GM21390 (cell line): ENCODE results near the gene FERMT2.
"Not testable (repeated sequence)": the region's sequence is repeated elsewhere in the genome, so short reads cannot be mapped to it uniquely, and the experiment has no call there.

Experiments used
- ATAC-seq: cut with Tn5 transposase; IDR thresholded peaks from one replicate; pipeline ENCODE4 v1.9.1; 2021; ENCODE audit not compliant: unreplicated experiment

FERMT2 gene

DNA sequence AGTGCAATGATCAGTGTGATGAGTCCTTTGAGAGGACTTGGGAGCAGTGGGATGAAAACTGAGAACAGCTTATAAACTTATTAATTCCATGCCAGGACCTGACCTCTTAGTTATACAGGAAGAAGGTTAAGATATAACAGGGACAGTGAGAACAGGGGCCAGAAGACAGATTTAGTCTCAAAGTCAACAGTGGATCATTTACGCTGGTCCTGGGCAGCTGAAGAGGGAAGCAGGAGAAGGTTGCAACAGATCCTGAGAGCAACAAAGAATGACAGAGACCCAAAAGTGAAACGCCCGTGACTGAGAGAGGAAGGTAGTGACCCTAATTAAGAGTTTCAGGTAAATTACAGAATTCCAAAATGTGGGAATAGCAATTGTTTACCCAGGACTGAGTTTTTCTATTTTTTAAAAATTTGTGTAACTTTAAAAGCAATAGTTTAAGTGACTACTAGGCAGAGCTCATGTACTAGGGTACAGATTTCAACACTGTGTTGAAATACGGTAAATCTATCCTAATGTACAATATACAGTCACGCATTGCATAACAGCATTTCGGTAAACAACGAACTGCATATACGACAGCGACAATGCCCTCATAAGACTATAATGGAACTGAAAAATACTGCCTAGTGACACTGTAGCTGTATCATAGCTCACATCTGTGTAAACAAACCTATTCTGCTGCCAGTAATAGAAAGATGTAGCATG, 81.8 kb downstream of the FERMT2 start:
- no peak for ATAC-seq

DNA sequence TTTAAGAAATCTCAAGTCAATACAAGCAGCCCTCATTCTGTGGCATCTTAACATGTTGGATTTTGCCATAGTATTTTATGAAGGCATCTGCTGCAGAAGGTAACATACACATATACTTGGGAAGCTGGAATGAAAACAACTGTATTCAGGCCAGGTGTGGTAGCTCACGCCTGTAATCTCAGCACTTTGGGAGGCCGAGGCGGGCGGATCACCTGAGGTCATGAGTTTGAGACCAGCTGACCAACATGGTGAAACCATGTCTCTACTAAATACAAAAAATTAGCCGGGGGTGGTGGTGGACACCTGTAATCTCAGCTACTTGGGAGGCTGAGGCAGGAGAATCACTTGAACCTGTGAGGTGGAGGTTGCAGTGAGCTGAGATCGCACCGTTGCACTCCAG, 86.0 kb downstream of the FERMT2 start:
- ATAC-seq = not testable (repeated sequence)

DNA sequence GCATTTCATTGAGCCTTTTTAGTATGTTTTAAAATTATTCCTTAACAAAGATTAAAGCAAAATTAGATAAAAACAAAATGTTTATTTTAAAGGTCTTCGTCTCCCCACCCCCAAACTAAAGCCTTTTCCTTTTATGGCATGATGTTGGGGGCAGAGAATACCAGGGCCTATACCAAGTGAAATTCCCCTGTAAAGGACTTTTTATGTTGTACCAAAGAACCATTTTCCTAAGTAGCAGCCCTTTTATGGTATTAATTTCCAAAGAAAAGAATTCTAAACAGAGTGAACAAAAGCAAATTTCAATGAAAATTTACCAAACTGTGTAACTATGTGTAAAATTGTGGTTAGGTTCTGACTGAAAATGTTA, 87.5 kb downstream of the FERMT2 start:
- no peak for ATAC-seq

DNA sequence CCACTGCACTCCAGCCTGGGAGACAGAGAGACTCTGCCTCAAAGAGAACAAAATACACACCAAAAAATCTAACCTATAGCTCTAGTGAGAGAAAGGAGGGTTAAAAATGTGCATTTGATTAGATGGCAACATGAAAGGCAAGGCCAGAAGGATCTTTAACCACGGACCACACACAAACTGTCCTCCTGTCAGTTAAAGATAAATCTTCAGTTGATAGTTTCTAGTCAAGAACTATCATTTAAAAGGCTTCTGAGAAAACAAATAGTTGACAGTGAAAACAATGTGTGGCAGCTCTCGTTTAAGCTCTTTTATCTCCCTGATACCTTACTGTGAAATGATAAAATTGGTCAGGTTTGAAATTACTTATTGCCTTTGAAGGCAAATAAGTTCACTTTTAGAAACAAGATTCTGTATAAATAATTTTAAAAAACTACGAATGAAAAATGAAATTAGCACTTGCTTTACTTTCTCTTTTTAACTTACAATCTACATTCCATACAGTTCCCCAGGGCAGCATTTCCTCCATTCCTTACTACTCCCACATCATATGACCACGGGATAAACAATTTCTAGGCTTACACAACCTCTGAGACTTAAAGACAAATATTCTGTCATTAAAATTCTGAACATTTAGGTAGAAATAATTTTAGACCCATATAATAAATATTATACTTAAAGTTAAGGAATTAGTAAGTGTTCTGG, 88.1 kb downstream of the FERMT2 start:
- no peak for ATAC-seq

DNA sequence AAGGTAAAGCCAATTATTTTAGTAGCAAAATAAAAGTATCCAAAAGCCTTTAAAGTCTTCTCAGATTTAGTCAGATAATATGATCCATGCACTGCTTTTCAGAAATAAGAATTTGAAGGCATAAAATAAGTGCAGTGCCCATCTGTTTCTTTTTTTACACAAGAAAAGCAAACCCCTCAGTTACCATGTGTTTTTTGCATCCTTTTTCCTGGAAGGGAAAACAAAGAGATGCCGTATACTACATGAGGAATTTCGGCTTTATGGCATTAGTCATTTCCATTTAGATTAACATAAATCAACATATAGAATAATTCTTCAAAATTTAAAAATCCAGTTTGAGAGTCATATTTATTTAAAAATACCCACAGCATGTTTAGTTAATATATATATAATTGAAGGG, 89.4 kb downstream of the FERMT2 start:
- no peak for ATAC-seq

DNA sequence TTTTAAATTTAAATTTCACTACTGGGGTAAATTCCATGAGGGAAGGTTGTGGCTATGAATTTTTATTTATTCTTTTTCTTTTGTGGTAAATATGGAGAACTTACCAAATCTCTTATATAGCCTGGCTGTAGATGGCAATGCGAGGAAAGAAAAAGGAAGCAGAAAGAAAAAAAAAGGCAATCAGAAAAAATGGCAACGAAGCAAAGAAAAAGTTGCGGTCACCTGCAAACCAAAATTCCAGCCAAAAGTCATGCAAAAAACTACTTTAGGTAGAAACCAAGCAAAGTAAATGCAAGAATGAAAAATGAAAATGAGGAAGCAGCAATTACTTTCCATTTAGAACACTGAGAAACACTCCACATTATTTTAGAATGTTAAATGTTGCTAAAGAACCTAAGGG, 89.9 kb downstream of the FERMT2 start:
- no peak for ATAC-seq

DNA sequence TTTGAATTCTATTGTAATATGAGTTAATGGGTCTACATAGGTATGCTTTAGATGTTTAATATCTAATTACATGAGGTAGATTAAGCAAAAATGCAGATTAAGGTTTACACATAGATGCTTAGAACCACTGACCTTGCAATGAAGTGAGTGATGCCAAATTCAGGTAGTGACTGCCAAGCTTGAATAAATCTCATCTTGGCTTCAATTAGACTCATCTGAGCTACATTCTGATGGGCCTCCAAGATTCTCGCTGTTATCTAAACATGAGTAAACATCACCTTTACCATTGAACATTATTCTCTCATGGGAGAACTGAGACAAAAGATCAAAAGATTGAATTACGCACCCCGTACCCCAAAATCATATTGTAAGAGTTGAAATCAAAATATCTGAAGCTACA, 90.6 kb downstream of the FERMT2 start:
- ATAC-seq = no peak

DNA sequence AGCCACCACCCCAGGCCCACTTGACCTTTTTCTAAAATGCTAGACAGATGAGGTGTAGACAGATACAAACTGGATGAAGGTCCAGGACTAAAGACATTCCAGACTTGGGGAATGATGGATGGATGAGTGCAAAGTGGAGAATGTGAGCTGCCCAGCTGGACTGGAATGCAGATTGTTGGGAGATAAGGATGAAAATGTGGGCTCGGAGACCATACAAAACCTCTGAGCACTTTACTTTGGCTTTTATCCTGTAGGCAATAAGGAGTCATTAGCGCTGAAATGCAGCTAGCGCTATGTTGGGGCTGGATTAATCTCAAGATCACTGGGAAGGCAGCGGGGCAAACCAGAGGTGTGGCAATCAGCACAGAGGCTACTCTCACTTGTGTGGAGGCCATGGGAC, 94.7 kb downstream of the FERMT2 start:
- ATAC-seq = no peak

DNA sequence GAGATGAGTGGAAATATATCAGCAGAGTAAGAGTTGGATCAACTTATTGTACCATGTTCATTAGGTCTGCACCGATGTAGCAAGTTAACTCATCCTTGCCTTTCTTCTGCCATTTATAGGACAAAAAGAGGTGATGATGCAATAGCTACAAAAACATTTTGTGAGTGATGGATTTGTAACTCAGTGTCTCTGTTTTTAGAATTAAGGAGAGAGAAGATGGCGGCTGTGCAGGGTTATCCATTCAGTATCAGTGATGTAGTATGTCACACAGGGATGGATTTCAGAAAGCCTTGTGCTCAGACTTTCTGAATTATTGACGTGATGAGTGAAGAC, 97.4 kb downstream of the FERMT2 start:
- ATAC-seq = no peak

DNA sequence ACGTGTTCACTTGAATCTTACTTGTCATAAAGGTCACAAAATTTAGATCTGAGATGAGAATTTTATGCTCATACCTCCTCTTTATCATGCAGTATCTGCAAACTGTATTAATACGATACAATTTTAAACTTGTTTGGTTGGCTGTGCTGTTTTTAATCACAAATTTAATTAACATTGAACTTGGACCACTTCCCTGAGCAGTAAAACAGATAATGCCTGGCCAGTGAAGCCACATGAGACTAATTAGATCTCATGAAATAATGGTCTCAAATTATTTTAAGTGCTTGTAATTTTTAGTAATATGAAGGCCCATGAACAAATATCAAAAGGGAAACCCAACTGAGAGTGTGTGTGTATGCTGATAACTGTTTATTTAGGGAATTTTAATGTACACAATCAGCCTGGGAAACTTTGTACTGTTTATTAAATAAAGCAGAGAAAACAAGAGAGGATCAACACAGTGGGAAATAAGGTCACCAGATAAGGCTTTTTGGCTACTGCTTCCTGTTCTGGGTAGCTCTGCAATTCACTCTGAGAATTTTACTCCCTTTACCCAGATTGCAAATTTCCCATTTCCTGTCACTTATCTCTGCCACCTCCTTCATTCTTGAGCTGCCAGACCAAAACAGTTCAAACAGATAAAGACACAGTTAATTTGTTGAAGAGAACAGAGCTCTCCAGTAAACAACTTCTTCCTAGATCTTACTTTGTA, 97.9 kb downstream of the FERMT2 start:
- ATAC-seq = no peak

DNA sequence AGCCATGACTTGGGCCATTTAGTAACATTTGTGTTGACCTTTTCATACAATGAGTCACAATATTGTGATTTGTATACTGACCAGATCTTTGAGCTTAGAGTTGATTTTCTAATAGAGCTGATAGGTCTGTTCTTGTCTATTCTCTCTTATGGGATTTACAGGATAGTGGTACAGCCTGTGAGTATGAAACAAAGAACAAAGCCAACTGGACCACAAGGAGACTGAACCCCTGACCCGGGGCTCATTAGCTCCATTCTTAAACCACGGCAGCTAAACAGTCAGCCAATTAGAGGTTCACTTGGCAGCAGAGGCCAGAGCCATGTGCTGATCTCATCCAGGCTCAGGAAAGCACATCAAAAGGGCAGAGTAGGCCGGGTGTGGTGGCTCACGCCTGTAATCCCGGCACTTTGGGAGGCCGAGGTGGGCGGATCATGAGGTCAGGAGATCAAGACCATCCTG, 100.4 kb downstream of the FERMT2 start:
- ATAC-seq = no peak

DNA sequence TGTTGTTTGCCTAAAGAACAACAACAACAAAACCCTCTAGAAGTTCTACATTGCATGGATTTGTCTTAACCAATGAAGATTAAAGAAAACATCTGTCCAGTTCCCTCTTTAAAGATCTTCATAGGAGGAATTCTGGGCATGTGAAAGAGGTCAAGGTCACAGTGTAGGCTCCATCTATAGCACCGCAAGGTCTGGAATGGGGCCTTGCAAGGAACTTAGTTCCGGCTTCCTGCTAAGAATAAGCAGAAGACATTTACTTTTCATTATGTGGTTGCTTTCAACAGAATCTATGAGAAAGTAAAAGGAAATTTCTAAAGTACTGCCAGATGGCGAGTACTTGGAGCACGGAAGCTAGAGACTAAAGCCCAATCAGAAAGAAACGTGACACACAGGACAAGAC, 102.2 kb downstream of the FERMT2 start:
- no peak for ATAC-seq

DNA sequence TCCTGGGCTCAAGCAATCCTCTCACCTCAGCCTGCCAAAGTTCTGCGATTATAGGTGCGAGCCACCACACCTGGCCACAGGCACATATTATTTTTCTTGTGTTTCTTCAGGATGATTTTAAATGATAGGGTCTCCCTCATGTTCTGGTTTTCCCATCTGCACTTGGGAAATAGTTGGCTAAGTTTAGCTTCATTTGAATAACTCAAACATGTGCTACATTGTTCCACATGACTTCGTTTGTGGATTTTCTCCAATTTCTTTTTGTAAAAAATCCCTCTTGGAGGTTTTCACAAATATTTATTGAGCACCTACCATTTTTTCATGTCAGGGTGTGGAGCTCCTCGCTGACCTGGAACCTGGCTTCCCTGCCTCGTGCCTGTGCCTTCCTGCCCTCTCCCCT, 104.3 kb downstream of the FERMT2 start:
- ATAC-seq = no peak

DNA sequence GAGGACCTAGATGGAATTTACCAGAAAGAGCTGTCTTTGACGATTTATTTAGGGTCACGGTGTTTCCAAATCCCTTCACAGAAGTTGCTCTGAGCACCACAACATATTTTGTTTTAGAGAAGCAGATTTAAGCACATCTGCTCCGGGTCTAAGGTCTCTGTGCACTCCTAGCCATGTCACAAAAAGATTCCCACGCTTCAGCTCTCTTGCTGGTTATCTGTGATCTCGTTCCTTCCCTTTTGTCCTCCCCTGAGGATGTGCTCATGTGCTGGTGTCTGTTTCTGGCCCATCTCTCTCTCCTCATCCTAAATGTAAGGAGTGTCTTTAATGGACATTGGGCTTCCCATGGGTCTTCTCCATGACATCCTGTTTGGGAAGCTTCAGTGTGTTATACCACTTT, 105.8 kb downstream of the FERMT2 start:
- no peak for ATAC-seq

DNA sequence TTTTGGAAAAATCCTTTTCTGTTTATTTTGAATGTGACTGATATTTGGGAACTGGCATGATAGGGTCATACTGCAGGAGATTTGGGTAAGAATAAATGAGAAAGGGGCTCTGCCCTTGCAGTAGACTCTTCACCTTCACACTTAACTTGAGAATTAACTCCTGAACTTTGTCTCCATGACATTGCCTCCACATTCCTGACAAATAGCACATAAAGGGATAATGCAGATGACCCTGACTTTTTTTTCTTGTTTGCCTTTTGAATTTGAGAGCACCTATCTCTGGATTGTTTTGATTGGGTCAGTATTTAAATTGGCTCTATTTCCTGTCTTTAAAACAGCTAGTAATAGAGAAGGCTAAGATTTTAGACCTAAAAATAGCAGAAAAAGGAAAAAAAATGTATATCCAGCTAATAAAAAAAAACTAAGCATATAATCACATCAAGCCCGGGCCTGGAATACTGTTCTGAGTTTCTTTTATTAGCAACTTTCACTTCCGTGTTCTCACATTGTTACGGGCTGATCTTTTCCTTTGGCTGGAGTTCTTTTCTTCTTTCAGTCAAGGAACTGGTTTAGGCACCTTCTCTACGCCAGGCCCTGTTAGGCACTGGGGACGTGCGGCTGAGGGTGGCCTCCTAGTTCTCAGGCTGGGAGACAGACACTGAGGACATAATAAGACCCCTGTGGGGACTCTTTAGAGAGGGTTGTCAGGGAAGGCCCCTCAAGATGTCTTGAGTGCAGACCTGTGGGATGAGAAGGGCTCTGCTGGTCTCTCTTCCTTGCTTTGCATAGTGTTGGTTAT, 106.4 kb downstream of the FERMT2 start:
- no peak for ATAC-seq

DNA sequence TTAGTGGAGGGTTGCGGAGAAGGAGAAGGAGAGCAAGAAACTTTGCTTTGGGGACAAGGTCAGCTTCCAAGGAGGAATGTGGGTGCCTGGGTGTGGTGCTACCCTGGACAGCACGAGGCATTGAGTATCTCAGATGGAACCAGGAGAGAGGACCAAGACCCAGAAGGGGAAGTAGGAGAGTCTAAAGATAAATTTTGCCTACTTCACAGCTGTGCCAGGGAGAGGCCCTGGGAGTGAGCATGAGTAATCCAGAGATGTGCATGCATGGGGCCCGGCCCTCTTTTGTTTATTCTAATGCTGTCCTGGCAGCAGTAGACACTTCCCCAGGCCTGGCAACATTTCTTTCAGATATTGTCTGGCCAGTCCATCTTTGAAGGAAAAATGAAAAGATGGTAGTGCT, 110.0 kb downstream of the FERMT2 start:
- ATAC-seq = no peak

DNA sequence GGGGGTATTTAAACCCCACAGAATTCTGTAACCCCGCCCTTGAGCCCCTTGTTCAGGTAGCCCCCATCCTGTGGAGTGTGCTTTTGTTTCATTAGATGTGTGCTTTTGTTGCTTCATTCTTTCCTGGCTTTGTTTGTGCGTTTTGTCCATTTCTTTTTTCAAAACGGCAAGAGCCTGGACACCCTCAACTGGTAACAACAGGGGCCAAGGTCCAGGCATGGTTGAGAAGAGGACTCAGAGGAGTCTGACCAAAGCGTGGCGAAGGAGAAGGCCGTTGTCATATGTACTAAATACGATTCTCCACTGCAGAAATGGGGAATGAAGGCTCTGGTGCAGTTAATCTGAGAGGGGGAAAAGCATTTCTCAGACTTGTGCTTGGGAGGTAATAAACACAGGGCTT, 113.4 kb downstream of the FERMT2 start:
- ATAC-seq = no peak

DNA sequence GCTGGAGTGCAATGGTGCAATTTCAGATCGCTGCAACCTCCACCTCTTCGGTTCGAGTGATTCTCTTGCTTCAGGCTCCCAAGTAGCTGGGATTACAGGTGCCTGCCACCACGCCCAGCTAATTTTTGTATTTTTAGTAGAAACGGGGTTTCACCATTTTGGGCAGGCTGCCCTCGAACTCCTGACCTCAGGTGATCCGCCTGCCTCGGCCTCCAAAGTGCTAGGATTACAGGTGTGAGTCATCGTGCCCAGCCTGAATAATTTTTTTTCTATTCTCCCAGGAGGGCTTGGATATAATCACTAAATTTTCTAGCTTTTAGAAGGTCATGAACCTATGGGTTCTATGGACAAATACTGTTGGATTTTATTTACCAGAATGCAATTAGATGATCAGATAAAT, 114.8 kb downstream of the FERMT2 start:
- no peak for ATAC-seq

DNA sequence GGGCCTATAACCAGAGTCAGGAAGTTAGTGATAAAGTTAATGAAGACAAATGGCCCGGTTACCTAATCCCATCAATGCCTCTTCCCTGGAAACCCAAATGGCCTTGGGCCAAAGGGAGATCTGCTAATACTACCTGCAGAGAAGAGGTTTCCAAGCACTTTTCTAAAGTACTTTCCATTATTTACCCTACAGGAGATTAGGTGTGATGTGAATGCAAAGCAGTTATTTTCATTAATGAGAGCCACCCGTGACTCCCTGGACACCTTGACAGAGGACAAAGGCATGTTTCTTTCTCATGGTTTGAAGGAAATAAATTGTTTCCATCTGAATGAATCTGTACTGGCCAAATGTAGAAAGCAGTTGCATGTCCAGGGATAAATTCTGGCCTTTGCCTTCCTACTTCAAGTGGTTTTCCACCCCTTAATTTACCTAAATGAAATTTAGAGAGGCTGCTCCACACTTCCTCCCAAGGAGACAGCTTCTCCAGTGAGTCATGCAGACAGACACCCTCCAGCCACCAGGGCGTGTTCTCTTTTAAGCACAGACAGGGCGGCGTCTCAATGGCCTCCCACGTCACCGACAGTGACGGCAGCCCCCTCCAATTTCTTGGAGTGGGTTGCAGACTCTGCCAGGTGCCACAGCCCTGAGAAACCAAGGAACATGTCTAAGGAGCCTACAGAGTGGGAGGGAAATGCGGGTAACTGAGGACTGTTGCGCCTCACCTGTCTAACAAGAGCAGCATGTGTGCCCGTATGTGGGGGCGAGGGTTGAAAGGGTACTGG, 115.5 kb downstream of the FERMT2 start:
- no peak for ATAC-seq

DNA sequence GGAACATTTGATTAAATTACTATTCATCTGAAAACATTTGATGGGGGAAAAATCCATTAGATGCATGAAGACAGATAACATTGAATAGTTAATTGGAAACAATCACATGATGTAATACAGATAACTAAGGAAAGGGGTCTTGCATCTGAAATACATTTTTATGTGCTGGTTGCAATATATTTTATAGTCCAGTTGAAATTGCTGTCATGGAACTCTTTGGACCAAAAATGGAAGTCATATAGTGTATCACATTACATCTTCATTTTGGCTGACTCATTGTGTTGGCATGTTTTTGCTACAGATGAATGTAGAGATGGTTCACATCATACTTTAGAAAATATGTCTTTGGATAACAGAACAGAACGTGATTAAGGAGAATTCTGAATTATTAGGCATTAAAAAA, 116.4 kb downstream of the FERMT2 start:
- no peak for ATAC-seq

DNA sequence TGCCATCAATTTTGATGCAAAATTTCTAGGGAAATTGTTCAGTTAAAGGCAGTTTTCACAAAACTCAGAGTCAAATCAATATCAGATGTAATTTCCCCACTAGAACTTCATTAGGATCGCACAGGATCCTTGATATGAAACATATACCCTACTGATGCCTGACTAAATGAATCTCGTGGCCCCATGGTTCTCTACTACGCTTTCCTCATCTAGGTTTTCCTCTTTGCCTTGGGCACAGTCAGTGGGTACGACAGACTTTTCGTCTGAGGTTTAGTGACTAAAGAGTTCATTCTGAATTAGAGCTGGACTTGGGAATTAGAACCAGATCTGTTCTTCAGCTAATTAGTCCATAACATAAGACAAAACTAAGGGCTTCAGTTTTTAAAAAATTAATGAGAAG, 117.0 kb downstream of the FERMT2 start:
- no peak for ATAC-seq
